ENCODE data around the gene MYL11. TPM values are rescaled to one million over a fixed set of nuclear protein-coding genes. Genes with fewer than 3 reads are reported as not detected.

MYL11 gene
- total RNA-seq, 1 donor from 2014 or later = not detected

DNA sequence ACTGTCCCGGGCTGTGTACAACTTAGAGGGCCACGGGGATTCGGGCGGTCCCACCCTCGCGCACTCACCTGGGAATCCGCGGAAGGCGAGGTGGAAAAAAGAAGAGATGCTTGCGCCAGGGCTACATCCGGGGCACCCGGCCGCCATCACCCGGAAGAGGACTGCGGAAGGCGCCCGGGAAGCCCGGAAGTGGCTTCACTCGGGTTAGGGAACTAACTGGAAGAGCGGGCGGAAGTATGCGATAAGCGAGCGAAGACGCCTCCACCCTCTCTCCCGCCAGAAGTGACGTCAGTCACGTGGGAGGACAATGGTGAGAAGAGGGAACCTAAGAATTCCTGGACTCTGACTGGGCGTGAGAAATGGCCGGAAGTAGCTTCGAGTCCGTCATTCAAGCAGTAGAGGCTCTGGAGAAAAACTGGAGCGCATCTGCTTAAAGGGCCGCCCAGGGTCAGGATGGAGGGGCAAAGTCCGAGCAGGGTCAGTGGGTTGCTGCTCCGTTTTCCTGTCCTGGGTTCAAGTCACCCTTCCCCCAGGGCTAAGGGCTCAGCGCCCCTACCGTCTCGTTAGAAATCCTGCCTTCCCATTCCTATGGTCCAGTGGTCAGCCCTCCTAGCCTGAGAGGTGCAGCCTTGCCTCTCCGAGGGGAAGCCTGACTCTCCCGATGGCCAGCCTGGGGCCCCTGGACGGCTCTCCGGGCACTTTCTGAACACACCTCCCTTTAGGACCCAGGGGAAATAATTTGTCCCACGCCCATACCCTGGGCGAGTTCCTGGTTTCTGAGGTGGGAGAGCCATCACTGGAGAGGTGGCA, 19.3 kb upstream of the MYL11 start, which contains the start of gene CD2BP2:
TSS of gene CD2BP2 (minus strand) at position 165 of the 810 bp plus-strand sequence. CDS start 627 bp downstream, outside the sequence.
- no peaks in the 10 kb centered on the region for H3K27me3 Mint-ChIP-seq (ENCODE audit: low read depth, unreplicated experiment)
- peak within 1 kb of the TSS; percentile 66 for H2AFZ ChIP-seq (ENCODE audit: low read depth, low read length)
- DNase-seq (ENCODE audit: low read depth) = peak; percentile 99
- H3K4me3 ChIP-seq (ENCODE audit: insufficient read depth, low read depth, low read length) = peak within 1 kb of the TSS; percentile 93
- FAIRE-seq = peak; percentile 91
- peaks cover 50% of the 10 kb centered on the region for H4K20me1 ChIP-seq (ENCODE audit: insufficient read depth, low read length)
- peak within 1 kb of the TSS; percentile 99 for H3K27ac ChIP-seq (ENCODE audit: low read depth, low read length)
- H3K4me1 ChIP-seq (ENCODE audit: insufficient read depth, low read length) = peaks cover 23% of the 10 kb centered on the region
- TF ChIP-seq, protein P1, sequence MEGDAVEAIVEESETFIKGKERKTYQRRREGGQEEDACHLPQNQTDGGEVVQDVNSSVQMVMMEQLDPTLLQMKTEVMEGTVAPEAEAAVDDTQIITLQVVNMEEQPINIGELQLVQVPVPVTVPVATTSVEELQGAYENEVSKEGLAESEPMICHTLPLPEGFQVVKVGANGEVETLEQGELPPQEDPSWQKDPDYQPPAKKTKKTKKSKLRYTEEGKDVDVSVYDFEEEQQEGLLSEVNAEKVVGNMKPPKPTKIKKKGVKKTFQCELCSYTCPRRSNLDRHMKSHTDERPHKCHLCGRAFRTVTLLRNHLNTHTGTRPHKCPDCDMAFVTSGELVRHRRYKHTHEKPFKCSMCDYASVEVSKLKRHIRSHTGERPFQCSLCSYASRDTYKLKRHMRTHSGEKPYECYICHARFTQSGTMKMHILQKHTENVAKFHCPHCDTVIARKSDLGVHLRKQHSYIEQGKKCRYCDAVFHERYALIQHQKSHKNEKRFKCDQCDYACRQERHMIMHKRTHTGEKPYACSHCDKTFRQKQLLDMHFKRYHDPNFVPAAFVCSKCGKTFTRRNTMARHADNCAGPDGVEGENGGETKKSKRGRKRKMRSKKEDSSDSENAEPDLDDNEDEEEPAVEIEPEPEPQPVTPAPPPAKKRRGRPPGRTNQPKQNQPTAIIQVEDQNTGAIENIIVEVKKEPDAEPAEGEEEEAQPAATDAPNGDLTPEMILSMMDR (IDR thresholded peaks at IDR 0.05; ENCODE audit: insufficient read depth, low read depth, low read length) = no peak
- TF ChIP-seq EZH2 (IDR thresholded peaks at IDR 0.05; ENCODE audit: insufficient read depth, low read length) = no peak
- H3K9ac ChIP-seq (ENCODE audit: low read length) = peak within 1 kb of the TSS; percentile 96
- peaks cover 64% of the 10 kb centered on the region for H3K79me2 ChIP-seq (ENCODE audit: insufficient read depth, low read length)
- H3K4me1 Mint-ChIP-seq (ENCODE audit: low read depth, unreplicated experiment) = peaks cover 13% of the 10 kb centered on the region
- H3K9me3 Mint-ChIP-seq (ENCODE audit: unreplicated experiment) = no peaks in the 10 kb centered on the region
- peaks cover 22% of the 10 kb centered on the region for H3K36me3 ChIP-seq (ENCODE audit: insufficient read depth, low read length)
- no peaks in the 10 kb centered on the region for H3K9me3 ChIP-seq (ENCODE audit: insufficient read depth, low read depth, low read length)
- H3K36me3 Mint-ChIP-seq (ENCODE audit: low read depth, unreplicated experiment) = peaks cover 20% of the 10 kb centered on the region
- H3K4me2 ChIP-seq (ENCODE audit: low read length) = peak within 1 kb of the TSS; percentile 96
- peak within 1 kb of the TSS; percentile 99 for H3K27ac Mint-ChIP-seq (ENCODE audit: unreplicated experiment)
- peak within 1 kb of the TSS; percentile 95 for H3K4me3 Mint-ChIP-seq (ENCODE audit: unreplicated experiment)
- H3K27me3 ChIP-seq (ENCODE audit: insufficient read depth, low read length) = no peaks in the 10 kb centered on the region

DNA sequence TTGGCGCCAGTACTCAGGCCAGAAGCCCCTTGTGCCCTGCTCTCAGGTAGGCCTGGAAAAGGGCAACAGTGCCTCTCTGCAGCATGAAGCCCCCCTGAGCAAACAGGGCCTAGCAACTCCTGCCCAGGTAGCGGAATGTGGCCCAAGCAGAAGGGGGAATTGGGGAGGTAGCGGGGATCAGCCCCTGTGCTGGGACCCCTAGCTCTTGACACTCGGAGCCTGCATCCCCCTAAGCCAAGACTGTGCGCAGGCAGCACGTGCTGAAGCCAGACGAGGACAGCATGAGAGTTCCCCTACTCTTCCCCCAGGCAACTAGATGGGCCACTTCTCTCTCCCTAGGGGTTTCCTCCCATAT, 18.7 kb upstream of the MYL11 start:
- DNase-seq (ENCODE audit: low read depth) (no peak), FAIRE-seq (no peak)
- H3K79me2 ChIP-seq (ENCODE audit: insufficient read depth, low read length) = peaks cover 67% of the 10 kb centered on the region
- H3K4me2 ChIP-seq (ENCODE audit: low read length) = peak overlapping the region; percentile 96
- H3K36me3 Mint-ChIP-seq (ENCODE audit: low read depth, unreplicated experiment) = peaks cover 23% of the 10 kb centered on the region
- peak overlapping the region; percentile 95 for H3K4me3 Mint-ChIP-seq (ENCODE audit: unreplicated experiment)
- H3K4me1 Mint-ChIP-seq (ENCODE audit: low read depth, unreplicated experiment) = peaks cover 15% of the 10 kb centered on the region
- peak overlapping the region; percentile 66 for H2AFZ ChIP-seq (ENCODE audit: low read depth, low read length)
- peak overlapping the region; percentile 93 for H3K4me3 ChIP-seq (ENCODE audit: insufficient read depth, low read depth, low read length)
- no peaks in the 10 kb centered on the region for H3K27me3 ChIP-seq (ENCODE audit: insufficient read depth, low read length)
- peak overlapping the region; percentile 96 for H3K9ac ChIP-seq (ENCODE audit: low read length)
- peaks cover 23% of the 10 kb centered on the region for H3K4me1 ChIP-seq (ENCODE audit: insufficient read depth, low read length)
- TF ChIP-seq, protein P1 (IDR thresholded peaks at IDR 0.05; ENCODE audit: insufficient read depth, low read depth, low read length) = no peak
- TF ChIP-seq EZH2 (IDR thresholded peaks at IDR 0.05; ENCODE audit: insufficient read depth, low read length) = no peak
- H3K27ac ChIP-seq (ENCODE audit: low read depth, low read length) = peak overlapping the region; percentile 99
- peaks cover 50% of the 10 kb centered on the region for H4K20me1 ChIP-seq (ENCODE audit: insufficient read depth, low read length)
- H3K9me3 ChIP-seq (ENCODE audit: insufficient read depth, low read depth, low read length) = no peaks in the 10 kb centered on the region
- no peaks in the 10 kb centered on the region for H3K9me3 Mint-ChIP-seq (ENCODE audit: unreplicated experiment)
- peak overlapping the region; percentile 99 for H3K27ac Mint-ChIP-seq (ENCODE audit: unreplicated experiment)
- H3K27me3 Mint-ChIP-seq (ENCODE audit: low read depth, unreplicated experiment) = no peaks in the 10 kb centered on the region
- peaks cover 16% of the 10 kb centered on the region for H3K36me3 ChIP-seq (ENCODE audit: insufficient read depth, low read length)
